Measurements from ENCODE around the gene NPAS3.

Gene NPAS3

DNA sequence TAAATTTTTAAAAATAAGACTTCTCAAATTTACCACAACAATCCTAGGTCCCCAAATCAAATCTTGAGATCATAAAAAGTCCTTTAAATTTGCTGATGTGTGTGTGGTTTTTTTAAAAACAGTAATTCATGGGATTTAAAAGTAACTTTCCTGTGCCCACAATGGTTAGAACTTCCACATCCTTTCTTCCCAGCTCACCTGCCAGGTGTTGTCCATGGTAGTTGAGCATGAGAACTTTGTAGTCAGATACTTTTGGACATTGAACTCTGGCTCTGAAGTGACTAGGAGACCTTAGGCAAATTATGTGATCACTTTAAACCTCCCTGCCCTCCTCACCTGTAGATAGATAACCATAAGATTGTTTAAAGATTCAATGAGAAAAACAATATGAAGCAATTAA is 253.2 kb downstream of the NPAS3 start:
- TF ChIP-seq, protein P1, sequence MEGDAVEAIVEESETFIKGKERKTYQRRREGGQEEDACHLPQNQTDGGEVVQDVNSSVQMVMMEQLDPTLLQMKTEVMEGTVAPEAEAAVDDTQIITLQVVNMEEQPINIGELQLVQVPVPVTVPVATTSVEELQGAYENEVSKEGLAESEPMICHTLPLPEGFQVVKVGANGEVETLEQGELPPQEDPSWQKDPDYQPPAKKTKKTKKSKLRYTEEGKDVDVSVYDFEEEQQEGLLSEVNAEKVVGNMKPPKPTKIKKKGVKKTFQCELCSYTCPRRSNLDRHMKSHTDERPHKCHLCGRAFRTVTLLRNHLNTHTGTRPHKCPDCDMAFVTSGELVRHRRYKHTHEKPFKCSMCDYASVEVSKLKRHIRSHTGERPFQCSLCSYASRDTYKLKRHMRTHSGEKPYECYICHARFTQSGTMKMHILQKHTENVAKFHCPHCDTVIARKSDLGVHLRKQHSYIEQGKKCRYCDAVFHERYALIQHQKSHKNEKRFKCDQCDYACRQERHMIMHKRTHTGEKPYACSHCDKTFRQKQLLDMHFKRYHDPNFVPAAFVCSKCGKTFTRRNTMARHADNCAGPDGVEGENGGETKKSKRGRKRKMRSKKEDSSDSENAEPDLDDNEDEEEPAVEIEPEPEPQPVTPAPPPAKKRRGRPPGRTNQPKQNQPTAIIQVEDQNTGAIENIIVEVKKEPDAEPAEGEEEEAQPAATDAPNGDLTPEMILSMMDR (IDR thresholded peaks at IDR 0.05; ENCODE audit: borderline replicate concordance, insufficient read depth, low read depth, low read length) = no peak
- no peak overlapping the region for H3K4me3 ChIP-seq (ENCODE audit: low read depth, low read length)

DNA sequence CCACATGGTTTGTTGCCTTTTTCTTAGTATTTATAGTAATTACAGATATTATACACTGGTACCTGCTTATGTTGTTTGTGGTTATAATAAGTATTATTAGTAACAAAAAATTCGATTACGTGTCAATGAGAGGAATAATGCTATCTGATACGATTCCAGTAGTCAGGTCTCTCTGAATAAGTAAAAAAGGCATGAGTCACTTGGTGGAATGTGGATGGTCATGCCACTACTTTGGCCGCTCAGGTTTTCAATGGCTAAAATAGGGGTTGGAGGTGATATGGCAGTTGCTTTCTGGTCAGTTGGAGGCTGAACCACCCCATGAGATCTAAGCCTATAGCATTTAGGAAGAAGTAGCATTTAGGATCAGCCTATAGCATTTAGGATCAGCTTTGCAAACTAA is 255.9 kb downstream of the NPAS3 start:
- TF ChIP-seq, protein P1 (IDR thresholded peaks at IDR 0.05; ENCODE audit: borderline replicate concordance, insufficient read depth, low read depth, low read length) = no peak

DNA sequence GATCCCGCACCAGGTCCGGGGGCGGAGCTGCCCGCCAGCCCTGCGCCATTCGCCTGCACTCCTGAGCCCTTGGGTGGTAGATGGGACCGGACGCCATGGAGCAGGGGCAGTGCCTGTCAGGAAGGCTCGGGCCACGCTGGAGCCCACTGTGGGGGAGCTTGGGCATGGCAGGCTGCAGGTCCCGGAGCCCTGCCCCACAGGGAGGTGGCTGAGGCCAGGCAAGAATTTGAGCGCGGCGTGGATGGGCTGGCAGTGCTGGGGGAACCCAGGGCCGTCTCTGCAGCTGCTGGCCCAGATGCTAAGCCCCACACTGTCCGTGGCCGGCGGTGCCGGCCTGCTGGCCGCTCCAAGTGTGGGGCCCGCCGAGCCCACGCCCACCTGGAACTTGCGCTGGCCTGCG is 260.0 kb downstream of the NPAS3 start:
- TF ChIP-seq, protein P1 (IDR thresholded peaks at IDR 0.05; ENCODE audit: borderline replicate concordance, insufficient read depth, low read depth, low read length) = no peak

More for the DNA sequence above, 255.9 kb downstream of the NPAS3 start:
- H3K4me3 ChIP-seq (ENCODE audit: low read depth, low read length) = no peak overlapping the region

DNA sequence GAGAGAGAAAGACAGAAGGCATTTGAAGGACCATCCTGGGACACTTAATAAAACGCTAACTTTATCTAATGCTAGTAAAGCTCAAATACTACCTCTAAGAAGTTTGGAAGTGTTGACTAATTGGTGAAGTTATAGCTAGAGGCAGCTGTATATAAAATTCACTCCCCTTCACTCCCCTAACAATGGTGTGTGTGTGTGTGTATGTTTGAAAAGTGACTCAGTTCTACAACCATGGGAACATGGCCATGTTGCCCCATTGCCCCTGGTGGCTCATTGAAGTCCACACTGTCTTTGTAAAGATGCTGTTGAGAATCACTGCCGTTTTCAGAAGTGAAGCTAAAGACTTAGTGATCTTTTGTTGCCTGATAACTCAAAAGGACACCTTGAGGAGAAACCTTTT is 262.4 kb downstream of the NPAS3 start:
- TF ChIP-seq, protein P1 (IDR thresholded peaks at IDR 0.05; ENCODE audit: borderline replicate concordance, insufficient read depth, low read depth, low read length) = no peak

More for the DNA sequence above, 260.0 kb downstream of the NPAS3 start:
- no peak overlapping the region for H3K4me3 ChIP-seq (ENCODE audit: low read depth, low read length)

DNA sequence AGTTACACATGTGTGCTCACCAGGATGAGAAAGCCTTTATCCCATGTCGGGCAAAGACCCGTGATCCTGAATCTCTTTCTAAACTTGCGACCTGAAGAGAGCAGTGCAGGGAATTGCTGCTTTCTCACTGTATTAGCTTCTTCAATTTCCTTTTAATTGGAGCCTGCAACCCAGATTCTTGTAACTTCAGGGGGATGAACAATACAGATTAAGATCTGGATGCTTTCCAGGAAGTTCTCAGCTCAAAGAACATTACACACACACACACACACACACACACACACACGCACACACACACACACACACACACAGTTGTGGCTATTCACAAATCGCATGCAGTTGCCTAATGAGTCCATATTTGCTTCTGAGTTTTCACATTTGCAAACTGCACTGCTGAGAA is 268.3 kb downstream of the NPAS3 start:
- TF ChIP-seq, protein P1 (IDR thresholded peaks at IDR 0.05; ENCODE audit: borderline replicate concordance, insufficient read depth, low read depth, low read length) = no peak
- no peak overlapping the region for H3K4me3 ChIP-seq (ENCODE audit: low read depth, low read length)

More for the DNA sequence above, 262.4 kb downstream of the NPAS3 start:
- no peak overlapping the region for H3K4me3 ChIP-seq (ENCODE audit: low read depth, low read length)

DNA sequence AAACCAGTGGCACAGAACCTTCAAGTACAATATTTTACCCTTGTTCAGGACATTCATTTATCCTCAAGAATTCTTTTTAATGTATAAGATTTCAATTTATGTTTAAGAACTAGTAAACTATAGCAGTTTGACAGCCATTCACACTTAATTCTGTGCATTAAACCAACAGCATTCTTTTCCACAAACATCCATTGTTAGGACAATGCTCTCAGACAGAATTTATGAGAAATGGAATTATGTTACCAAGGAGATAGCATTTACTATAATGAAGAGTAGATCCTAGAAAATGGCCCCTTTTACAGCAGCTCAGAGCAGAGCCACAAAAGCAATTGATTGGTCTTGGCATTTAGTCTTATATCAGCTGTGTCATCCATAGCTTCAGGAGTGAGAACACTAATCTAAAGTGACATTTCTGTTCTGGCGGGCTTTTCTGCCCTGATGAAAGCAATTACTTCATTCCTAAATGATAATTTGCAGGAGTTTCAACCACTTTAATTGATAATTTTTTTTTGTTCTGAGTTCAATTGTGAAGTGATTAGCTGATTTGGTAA is 268.9 kb downstream of the NPAS3 start:
- no peak overlapping the region for H3K4me3 ChIP-seq (ENCODE audit: low read depth, low read length)
- TF ChIP-seq, protein P1 (IDR thresholded peaks at IDR 0.05; ENCODE audit: borderline replicate concordance, insufficient read depth, low read depth, low read length) = no peak

DNA sequence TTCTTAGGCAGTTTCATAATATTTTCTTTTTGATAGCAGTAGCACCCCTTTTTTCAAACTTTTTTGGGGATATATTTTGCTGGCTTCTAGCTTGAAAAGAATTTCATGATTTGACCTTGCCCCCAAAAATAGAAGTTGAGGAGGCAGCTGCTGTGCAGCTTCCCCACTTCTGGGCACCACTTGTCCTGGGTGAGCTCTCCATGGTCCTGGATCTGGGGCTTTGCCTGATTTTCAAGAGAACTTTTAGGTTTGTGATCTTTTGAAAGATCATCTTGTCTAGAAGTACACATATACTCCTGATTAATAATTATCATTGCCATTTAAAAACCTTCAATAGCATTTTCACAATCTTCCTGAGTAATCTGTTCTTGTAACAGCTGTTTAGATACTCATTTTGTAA is 271.6 kb downstream of the NPAS3 start:
- no peak overlapping the region for H3K4me3 ChIP-seq (ENCODE audit: low read depth, low read length)
- TF ChIP-seq, protein P1 (IDR thresholded peaks at IDR 0.05; ENCODE audit: borderline replicate concordance, insufficient read depth, low read depth, low read length) = no peak

Measured in GM12875 (cell line).